ENCODE measurements around the gene ALG12. TPM values are rescaled to one million over a fixed set of nuclear protein-coding genes. Genes with fewer than 3 reads are reported as not detected.
A peak's percentile ranks its signal among the peaks of the same experiment; 100 is the strongest.

The ALG12 gene
- total and polyA plus RNA-seq, 2 of the 8 experiments (the other 6 are each of a cell fraction or from before 2014, with no cell fraction given) = 13.4 to 22.5 TPM

DNA sequence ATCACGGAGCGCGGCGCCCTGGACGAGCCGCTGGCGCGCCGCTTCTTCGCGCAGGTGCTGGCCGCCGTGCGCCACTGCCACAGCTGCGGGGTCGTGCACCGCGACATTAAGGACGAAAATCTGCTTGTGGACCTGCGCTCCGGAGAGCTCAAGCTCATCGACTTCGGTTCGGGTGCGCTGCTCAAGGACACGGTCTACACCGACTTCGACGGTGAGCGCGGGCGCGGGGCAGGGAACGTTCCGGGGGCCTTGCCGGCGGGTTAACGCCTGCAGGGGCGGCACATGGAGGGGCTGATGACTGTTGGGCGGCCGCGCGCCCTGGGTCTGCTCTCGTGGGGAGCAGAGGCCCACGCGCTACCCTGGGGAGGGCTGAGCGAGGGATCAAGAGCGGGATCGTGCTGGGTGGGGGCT, 43.4 kb upstream of the ALG12 start:
- Histone ChIP-seq H2BK12ac (ENCODE audit: low read depth, low read length) (no peak overlapping the region), H3K79me2 (ENCODE audit: control insufficient read depth in 1 of 2, insufficient read depth in 2 of 2, low read length in 2 of 2) (peaks cover 0 to 19% of the 10 kb centered on the region in 2 experiments; a peak in 1 of 4 replicates), H2BK5ac (ENCODE audit: low read depth, low read length) (peak overlapping the region; percentile 20; the same call in 1 of the 2 replicates), H3K23ac (ENCODE audit: insufficient read length) (no peak overlapping the region), H2AK5ac (ENCODE audit: low read depth, low read length) (no peak overlapping the region), H4K8ac (ENCODE audit: extremely low read depth, insufficient read depth, low read length) (peak overlapping the region; percentile 91), H3K9ac (replicated peaks in 1 of 4; ENCODE audit: extremely low read depth in 1 of 4, low read depth in 3 of 4, low read length in 3 of 4) (peak overlapping the region; percentile 48 to 76 (median 69); a peak in 6 of 7 replicates), H3K36me3 (ENCODE audit: control insufficient read depth in 2 of 4, insufficient read depth in 4 of 4, low read length in 3 of 4) (peaks cover 8 to 18% (median 12%) of the 10 kb centered on the region in 4 experiments; a peak in 6 of 8 replicates), H2BK20ac (ENCODE audit: low read length) (no peak overlapping the region), H4K91ac (replicated peaks; ENCODE audit: insufficient read length, low read length) (peak overlapping the region; percentile 95), H3K9me3 (ENCODE audit: insufficient read depth in 2 of 2, low read depth in 1 of 2, low read length in 1 of 2) (no peaks in the 10 kb centered on the region), H3K18ac (ENCODE audit: extremely low read depth, low read length) (peak overlapping the region; percentile 55), H2AFZ (ENCODE audit: low read length) (no peak overlapping the region), H3K4me1 (replicated peaks in 1 of 4; ENCODE audit: control insufficient read depth in 3 of 4, insufficient read depth in 4 of 4, low read length in 3 of 4) (peaks cover 0 to 22% (median 12%) of the 10 kb centered on the region in 4 experiments; a peak in 5 of 7 replicates), H3K14ac (ENCODE audit: insufficient read length) (no peak overlapping the region), H3K27ac (ENCODE audit: low read depth, low read length) (peak overlapping the region; percentile 50; the same call in 1 of the 2 replicates), H2BK120ac (replicated peaks; ENCODE audit: low read depth, low read length) (no peak overlapping the region), H3K27me3 (replicated peaks in 1 of 4; ENCODE audit: control insufficient read depth in 3 of 4, extremely low read depth in 1 of 4, insufficient read depth in 3 of 4, low read length in 3 of 4) (peaks cover 0 to 12% (median 6%) of the 10 kb centered on the region in 4 experiments; a peak in 6 of 7 replicates), H3K23me2 (ENCODE audit: low read depth, low read length) (peaks cover 13% of the 10 kb centered on the region; the same call in 1 of the 2 replicates), H4K20me1 (replicated peaks in 1 of 2; ENCODE audit: control insufficient read depth in 1 of 2, insufficient read depth in 2 of 2, low read length in 2 of 2) (peaks cover 16 to 20% of the 10 kb centered on the region in 2 experiments), H3K79me1 (ENCODE audit: low read depth, low read length) (0 out of 2 replicates have a peak, but pooled peaks cover 2% of the 10 kb centered on the region), H3K4me3 (ENCODE audit: extremely low read depth in 1 of 4, insufficient read depth in 2 of 4, low read depth in 3 of 4, low read length in 4 of 4) (peak overlapping the region; percentile 49 to 79 (median 74)), H3K4ac (replicated peaks; ENCODE audit: insufficient read length, low read depth, low read length) (peak overlapping the region; percentile 91), H3K4me2 (ENCODE audit: insufficient read depth in 1 of 2, low read depth in 2 of 2, low read length in 2 of 2) (peak overlapping the region; percentile 51 to 96), H3K56ac (replicated peaks; ENCODE audit: insufficient read length, low read depth, low read length) (peak overlapping the region; percentile 69), H4K5ac (ENCODE audit: insufficient read length, low read depth, low read length) (peak overlapping the region; percentile 66), H2BK15ac (ENCODE audit: low read length) (no peak overlapping the region)
- FAIRE-seq (no peak), DNase-seq (ENCODE audit: low read depth in 1 of 2, low spot score in 2 of 2) (no peak)
- POLR2A ChIA-PET (ENCODE audit: partially characterized antibody) = interaction anchor here (0.6 to 2.6 kb wide), 6 partner anchors 9 to 44 kb away, joined by 3 to 10 read pairs (median 4); partner anchors contain the start of gene ALG12
- TF ChIP-seq, protein P1, sequence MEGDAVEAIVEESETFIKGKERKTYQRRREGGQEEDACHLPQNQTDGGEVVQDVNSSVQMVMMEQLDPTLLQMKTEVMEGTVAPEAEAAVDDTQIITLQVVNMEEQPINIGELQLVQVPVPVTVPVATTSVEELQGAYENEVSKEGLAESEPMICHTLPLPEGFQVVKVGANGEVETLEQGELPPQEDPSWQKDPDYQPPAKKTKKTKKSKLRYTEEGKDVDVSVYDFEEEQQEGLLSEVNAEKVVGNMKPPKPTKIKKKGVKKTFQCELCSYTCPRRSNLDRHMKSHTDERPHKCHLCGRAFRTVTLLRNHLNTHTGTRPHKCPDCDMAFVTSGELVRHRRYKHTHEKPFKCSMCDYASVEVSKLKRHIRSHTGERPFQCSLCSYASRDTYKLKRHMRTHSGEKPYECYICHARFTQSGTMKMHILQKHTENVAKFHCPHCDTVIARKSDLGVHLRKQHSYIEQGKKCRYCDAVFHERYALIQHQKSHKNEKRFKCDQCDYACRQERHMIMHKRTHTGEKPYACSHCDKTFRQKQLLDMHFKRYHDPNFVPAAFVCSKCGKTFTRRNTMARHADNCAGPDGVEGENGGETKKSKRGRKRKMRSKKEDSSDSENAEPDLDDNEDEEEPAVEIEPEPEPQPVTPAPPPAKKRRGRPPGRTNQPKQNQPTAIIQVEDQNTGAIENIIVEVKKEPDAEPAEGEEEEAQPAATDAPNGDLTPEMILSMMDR (IDR thresholded peaks at IDR 0.05; ENCODE audit: control extremely low read depth in 1 of 3, insufficient read depth in 1 of 3, low read depth in 1 of 3, low read length in 3 of 3) = no peak; a peak in 1 of 4 replicates
- TF ChIP-seq, protein P2, sequence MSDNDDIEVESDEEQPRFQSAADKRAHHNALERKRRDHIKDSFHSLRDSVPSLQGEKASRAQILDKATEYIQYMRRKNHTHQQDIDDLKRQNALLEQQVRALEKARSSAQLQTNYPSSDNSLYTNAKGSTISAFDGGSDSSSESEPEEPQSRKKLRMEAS (IDR thresholded peaks at IDR 0.05) = peak; percentile 51
- no peak for TF ChIP-seq SP1 (IDR thresholded peaks at IDR 0.05; ENCODE audit: low read depth, low read length)
- TF ChIP-seq, protein P3, sequence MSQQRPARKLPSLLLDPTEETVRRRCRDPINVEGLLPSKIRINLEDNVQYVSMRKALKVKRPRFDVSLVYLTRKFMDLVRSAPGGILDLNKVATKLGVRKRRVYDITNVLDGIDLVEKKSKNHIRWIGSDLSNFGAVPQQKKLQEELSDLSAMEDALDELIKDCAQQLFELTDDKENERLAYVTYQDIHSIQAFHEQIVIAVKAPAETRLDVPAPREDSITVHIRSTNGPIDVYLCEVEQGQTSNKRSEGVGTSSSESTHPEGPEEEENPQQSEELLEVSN (IDR thresholded peaks at IDR 0.05) = peak; percentile 65
- TF ChIP-seq POLR2A (IDR thresholded peaks at IDR 0.05; ENCODE audit: control extremely low read depth in 1 of 2, low read depth in 2 of 2, low read length in 2 of 2) = 0 out of 3 replicates have a peak, but pooled peaks of 1 of the 2 experiments have one; percentile 13
- CTCF ChIA-PET (ENCODE audit: partially characterized antibody) = interaction anchor here (0.8 kb wide), 1 partner anchor 21 kb away, joined by 3 read pairs; no protein-coding TSS in a partner anchor
- WGBS, 2 experiments (ENCODE audit: extremely low coverage in 1 of 2, insufficient coverage in 1 of 2, insufficient read length in 1 of 2, insufficient replicate concordance in 2 of 2, low coverage in 1 of 2, low lambda C conversion rate in 2 of 2, missing lambda C conversion rate in 1 of 2) = 2% methylated on average over 45 of the region's 49 CpGs; no CpG with 5 or more reads in 1 of the 2 experiments

Data from H1 (cell line).